Dermis microvascular lymphatic vessel endothelial cell (primary cell): ENCODE measurements around the gene ARL16. TPM values are rescaled to one million over a fixed set of nuclear protein-coding genes. Genes with fewer than 3 reads are reported as not detected.

Experiments used
- DNase-seq, 2 donors: peaks; one replicate each; pipeline versions ENCODE4 v3.0.0 to v3.0.0-alpha.2; 2010; ENCODE audit warnings: low read depth in 2 of 2
- total RNA-seq: library from RNA; depleted of rRNA; stranded (reverse); fragments of >200 nt; gene quantifications from 2 replicates; pipeline ENCODE4 v1.2.1, GENCODE V29; 2014

The ARL16 gene
- 25.4 and 28.2 TPM in 2 replicates for total RNA-seq

- peak; percentile 98 to 99 for DNase-seq
These were observed at the start of gene ARL16, which contains the start of gene HGS for GRCh38 chr17:81683584-81684441. Gene ARL16 (minus strand): TSS chr17:81683797. CDS start chr17:81683753, 44 bp downstream. Gene HGS (plus strand): TSS chr17:81684011. CDS start chr17:81684067, 56 bp downstream.

GRCh38 chr17:81727324-81728031 lies 43.9 kb upstream of the ARL16 start:
- DNase-seq: no peak

- no peak for DNase-seq
These were observed 42.4 kb upstream of the ARL16 start for GRCh38 chr17:81726004-81726403.

- DNase-seq: no peak
These were observed 41.8 kb upstream of the ARL16 start for GRCh38 chr17:81725439-81725838.

GRCh38 chr17:81723651-81724209 lies 40.1 kb upstream of the ARL16 start:
- DNase-seq: no peak

- DNase-seq: no peak
These were observed 38.9 kb upstream of the ARL16 start for GRCh38 chr17:81722184-81723120.

- DNase-seq: no peak
These were observed 36.9 kb upstream of the ARL16 start for GRCh38 chr17:81720267-81721071.

GRCh38 chr17:81719410-81720266 lies 36.0 kb upstream of the ARL16 start:
- DNase-seq: no peak

GRCh38 chr17:81717766-81718089 lies 34.1 kb upstream of the ARL16 start:
- DNase-seq: no peak

- no peak for DNase-seq
These were observed 33.6 kb upstream of the ARL16 start for GRCh38 chr17:81717049-81717765.

- DNase-seq: no peak
These were observed 33.0 kb upstream of the ARL16 start for GRCh38 chr17:81716674-81716996.

- DNase-seq: no peak
These were observed 32.5 kb upstream of the ARL16 start for GRCh38 chr17:81715872-81716673.

- no peak for DNase-seq
These were observed 31.7 kb upstream of the ARL16 start for GRCh38 chr17:81715107-81715871.

GRCh38 chr17:81714412-81715106 lies 31.0 kb upstream of the ARL16 start:
- no peak for DNase-seq

- DNase-seq: no peak
These were observed 30.2 kb upstream of the ARL16 start for GRCh38 chr17:81713556-81714411.
